Skeletal muscle cell (primary cell): Measurements from ENCODE around the gene TIGD6.
A peak's percentile ranks its signal among the peaks of the same experiment; 100 is the strongest.

Source experiments
- DNase-seq: peaks from one replicate; pipeline ENCODE4 v3.0.0-alpha.2; 2010; ENCODE audit warnings: low read depth
- H3K4me3 ChIP-seq: 2 replicates; pipeline ENCODE4 v1.5.1; 2011; ENCODE audit warnings: low read depth, mild to moderate bottlenecking, control low read depth, low read length, moderate library complexity

Gene TIGD6

DNA sequence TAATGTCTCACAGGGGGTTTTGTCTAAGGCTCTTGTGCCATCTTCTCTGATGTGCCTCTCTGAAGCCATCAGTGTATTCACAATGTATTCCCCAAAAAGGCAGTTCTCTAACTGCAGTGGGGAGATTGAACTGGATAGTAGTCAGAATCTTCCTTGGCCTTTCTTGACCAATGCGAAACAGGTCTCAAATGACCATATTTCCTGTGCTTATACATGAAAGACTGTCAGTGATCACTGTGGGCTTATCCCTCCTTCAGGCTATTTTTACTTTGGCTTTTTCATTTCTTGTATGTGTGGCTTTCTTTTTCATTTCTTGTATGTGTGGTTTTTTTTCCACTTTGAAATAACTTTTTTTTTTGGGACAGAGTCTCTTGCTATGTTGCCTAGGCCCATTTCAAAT, 19.8 kb upstream of the TIGD6 start:
- no peak for DNase-seq
- H3K4me3 ChIP-seq: no peak overlapping the region

DNA sequence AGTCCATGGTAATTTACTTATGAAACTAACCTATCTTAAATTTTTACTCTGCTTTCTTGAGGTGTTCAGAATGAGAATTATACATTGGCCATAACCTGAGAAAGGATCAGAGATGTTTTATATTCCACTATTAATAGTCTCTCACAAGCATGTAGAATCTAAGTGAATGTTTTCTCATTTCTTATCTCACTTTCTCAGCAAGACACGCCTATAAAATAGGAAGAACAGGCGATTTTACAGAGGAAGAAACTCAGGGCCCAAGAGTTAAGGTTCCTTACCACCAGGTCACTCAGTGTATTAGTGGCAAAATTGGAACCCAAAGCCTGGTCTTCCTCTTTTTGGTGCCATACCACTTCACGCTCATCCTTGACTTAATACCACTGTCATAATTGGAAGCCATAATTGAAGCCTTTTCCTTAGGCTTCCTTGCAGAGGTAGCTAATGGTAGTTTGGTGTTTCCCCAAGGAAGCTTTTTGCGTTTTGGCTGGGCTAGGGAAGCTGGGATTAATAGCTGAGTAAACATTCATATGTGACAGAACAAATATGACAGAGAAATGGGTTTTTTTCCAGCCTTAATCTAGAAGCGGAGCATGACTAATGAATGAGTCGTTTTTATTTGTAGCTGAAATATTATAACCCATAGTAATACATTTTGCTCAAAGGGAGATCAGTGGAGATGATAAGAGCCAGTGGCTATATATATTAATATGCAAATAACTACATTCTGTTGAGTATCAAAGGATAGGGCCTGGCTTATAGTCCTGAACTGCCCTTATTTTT, 17.0 kb upstream of the TIGD6 start:
- H3K4me3 ChIP-seq: no peak overlapping the region
- no peak for DNase-seq

DNA sequence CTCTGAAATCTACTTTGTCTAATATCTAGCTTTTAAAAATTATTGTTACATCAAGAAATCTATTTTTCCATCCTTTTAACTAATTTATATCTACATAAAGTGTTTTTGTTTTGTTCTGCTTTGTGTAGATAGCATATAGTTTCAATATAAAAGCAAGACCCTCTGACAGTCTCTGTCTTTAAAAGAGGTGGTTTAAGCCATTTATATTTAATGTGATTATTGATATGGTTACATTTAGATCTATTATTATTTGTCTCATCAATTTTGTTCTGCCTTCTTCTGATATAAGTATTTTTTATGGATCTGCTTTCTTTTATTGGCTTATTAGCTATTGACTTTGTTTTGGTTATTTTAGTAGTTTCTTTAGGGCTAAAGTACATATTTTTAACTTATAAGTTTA, 16.1 kb upstream of the TIGD6 start:
- H3K4me3 ChIP-seq: no peak overlapping the region
- no peak for DNase-seq

DNA sequence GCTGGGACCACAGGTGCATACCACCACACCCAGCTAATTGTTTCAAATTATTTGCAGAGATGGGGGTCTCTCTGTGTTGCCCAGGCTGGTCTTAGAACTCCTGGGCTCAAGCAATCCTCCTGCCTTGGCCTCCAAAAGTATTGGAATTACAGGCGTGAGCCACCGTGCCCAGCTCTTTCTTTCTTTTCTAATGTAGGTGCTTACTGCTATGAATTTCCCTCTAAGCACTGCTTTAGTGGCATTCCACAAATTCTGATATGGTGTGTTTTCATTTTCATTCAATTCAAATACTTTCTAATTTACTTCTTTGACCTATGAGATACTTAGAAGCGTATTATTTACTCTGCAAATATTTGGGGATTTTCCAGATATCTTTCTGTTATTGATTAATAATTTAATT, 15.0 kb upstream of the TIGD6 start:
- H3K4me3 ChIP-seq: no peak overlapping the region
- DNase-seq: no peak

DNA sequence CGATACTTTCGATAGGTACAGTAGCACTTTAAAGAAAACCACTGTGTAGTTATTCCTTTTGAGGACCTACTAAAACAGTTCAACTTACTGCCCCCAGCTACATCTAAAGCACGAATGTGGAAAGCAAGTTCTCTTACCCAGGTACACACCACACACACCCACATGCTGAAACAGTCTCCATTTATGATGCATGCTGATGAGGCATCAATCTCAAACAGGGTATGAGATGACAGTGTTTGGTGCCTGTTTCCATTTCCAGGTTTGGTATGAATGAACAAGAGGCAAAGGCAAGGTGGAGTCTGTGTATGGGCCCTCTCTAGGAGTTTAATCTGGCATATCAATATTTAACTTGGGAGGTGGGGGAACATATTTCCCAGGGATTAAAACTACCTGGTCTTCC, 14.0 kb upstream of the TIGD6 start:
- no peak for DNase-seq

DNA sequence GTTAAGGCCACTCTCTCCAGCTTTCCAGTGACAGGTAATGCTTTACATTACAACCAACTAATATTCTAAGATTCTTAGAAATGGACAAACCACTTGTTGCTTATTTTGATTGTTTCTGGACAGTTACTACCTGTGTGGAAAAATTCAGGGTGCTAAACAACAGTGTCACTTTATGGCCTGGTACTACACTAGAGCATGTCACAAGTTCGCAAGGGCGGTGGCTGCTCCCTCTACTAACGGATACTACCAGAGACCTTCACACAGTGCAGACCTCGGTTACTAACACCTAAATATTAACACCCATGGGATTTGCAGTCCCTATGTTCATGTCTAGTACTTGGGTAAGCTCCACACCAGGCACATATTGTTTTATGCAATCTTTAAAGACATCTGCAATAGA, 13.5 kb upstream of the TIGD6 start:
- no peak overlapping the region for H3K4me3 ChIP-seq
- DNase-seq: no peak

More for the DNA sequence above, 14.0 kb upstream of the TIGD6 start:
- H3K4me3 ChIP-seq: no peak overlapping the region

DNA sequence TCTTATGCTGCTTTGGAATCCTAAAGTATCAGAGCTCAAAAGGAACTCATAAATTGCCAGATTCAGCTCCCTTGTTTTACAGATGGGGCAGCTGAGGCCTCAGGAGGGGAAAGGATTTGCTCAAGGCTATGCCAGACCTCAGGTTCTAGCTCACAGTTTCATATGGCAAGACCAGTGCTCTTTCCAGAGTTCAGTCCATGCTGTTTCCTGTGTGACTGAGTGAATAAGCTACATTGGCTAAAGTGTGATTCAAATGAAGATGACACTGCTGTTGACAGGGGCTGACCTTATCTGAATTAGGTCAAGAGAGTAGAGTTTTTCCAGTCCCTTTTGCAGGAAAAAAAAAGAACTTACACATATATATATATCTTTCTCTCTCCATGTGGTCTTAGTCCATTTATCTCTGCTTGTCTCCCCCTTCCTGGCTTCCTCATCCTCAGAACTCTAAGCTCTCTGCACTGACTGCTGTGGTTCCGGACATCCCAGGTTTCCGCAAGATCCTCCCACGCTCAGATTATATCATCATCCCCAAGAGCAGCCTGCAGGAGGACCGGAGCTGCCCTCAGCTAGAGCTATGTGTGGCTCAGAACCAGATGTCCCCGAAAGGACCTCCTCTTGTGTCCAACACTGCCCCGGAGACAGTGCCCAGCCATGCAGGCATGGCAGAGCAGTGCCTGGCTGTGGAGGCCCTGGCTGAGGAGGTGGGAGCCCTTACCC, 9.4 kb upstream of the TIGD6 start:
- H3K4me3 ChIP-seq: no peak overlapping the region
- DNase-seq: no peak

DNA sequence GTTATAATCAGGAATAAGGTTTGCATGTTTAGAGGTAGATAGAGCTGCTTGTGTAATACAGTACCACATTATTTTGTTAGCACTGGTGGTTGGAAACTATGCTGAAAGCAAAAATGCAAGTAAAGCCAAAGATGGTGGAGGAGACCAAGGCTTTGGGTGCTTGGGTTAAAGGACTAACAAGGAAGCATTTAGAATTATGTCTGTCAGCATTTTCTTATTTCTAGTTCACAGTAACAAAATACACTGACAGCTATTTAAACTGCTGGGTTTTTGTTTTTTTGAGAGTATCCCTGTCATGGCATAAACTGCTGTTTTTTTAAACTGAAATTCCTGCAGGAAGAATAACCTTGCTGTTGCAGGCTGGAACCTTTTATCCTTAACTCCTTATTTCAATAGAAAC, 6.6 kb upstream of the TIGD6 start:
- DNase-seq: no peak
- H3K4me3 ChIP-seq: no peak overlapping the region

DNA sequence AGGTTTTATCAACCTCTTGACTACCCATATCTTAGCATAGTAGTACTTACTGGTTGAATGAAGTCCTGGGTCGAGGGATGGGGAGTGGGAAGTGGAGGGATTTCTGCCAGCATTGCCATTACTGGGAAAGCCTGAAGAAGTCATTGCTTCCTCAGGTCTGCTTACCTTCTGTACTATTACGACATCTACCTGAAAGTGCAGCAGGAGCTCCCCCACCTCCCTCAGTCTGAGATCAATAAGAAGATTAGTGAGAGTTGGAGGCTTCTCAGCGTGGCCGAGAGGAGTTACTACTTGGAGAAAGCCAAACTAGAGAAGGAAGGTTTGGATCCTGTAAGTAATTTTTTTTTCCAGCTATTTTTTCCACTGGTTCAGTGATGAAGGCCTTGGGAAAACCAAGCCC, 5.9 kb upstream of the TIGD6 start:
- no peak for DNase-seq
- H3K4me3 ChIP-seq: no peak overlapping the region

DNA sequence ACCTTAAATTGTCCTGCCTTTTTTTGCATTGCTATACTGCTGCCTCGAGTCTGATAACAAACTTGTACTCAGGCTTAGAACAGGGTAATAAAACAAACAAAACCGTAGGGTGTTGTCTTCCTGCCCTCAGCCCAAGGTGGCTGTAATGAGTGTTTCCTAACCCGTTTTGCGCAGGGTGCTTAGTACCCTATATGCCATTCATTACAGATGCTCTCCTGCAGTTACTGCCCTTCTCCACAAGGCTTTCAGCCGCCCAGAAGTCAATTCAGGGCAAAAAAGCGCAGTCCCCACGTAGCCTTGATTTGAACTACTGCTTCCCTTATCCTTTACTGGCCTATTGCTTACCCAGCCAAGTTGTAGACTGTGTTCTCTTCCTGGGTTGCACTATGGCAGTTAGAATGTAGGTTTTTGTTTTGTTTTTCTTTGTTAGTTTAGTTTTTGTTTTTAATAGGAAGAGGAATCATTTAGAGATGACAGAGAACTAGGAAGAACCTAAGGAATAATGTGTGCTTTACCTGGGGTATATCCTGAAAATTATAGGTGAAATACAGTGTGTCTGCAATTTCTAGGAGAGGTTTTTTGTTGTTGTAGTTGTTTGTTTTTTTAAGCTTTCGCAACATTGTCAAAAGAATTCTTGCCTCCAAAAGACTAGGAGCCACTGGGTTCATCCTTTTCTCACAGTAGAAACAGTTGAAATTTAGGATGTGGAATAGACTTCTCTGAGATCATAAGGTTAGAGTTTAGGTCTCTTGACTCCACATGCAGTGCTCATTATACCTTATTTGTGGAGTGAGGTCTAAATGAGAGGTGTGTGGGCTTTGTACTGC, 1.4 kb upstream of the TIGD6 start:
- peak overlapping the region; percentile 96 for H3K4me3 ChIP-seq
- peak; percentile 32 for DNase-seq

DNA sequence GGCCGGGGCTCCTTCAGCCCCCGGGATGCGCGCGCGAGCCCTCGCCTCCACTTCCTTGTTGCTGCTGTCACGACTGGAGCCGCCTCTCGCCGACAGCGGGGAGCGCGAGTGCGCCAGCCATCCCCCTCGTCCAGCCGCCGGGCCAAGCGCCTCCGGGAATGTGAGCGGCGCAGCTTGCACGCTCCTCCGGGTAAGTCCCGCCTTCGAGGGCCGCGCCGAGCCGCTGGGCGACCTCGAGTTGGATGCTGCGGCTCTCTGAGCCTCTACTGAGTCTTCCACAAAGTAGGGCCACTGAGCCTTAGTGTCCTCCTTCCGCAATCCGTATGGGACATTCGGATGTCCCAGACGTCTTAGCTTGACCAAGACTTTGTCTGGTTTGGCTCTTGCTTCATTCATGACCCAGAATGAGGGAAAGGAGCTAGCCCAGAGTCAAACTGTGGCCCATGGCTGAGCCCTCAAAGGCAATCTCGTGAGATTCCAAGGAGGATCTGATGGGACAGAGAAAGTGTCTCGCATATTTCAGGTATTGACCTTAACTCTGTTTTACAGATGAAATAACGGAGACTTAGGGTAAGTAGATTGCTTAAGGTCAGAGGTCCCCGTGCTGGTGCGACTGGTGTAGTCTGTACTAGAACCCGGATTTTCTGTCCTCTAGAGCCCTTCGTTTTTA, 671 bp upstream of the TIGD6 start:
- DNase-seq: no peak
- H3K4me3 ChIP-seq: peak overlapping the region; percentile 96

DNA sequence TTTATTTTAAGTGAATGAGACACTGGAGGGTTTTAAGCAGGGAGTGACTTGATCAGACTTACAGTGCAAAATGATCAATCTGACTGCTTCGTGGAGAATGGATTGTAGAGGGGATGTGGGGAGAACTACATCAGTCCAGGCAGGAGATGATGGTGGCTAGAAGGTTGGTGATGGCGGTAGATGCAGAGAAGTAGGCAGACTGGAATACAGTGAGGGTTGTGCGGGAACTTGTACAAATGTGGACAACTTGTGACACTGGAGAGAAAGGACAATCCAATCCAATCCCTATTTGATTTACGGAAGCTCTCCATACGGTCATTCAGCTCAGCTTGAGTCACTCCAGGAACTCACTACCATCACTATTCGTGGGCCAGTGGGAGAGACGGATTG, 593 bp downstream of the TIGD6 start:
- peak overlapping the region; percentile 96 for H3K4me3 ChIP-seq

DNA sequence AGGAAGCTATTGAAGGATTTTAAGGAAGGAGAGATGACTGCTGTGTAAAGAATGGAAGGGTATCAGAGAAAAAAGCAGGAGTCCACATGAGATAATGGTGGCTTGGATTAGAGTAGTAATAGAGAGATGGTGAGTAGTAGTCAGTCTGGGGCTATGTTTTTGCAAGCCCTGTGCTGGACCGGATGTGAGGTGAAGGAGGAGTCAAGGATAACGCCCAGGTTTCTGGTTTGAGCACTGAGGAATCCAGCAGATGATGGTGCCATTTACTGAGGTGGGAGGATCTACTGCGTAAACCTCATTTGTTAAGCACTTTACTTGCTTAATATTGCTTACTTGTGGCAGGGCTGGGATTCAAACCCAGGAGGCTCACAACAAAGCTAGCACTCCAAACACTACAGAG, 1.1 kb downstream of the TIGD6 start:
- H3K4me3 ChIP-seq: peak overlapping the region; percentile 96
- no peak for DNase-seq

More for the DNA sequence above, 593 bp downstream of the TIGD6 start:
- DNase-seq: no peak

DNA sequence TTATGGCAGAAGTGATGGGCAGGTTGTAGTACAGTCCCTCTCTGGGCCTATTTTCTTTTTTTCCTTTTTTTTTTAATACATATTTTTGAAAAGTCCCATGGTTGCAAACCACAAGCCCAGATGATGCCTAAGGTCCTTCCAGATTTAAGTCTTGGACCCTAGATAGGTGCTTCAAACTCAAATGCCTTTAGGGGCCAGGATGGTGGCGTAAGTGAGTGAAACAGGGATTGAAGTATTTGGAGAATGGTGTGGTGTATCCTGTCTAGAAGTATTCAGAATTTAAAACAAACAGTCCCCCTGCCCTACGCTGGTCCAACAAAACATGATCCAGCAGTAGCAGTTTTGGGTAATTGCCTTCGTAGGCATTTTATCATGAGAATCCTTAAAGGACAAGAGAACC, 2.2 kb downstream of the TIGD6 start:
- no peak for DNase-seq
- no peak overlapping the region for H3K4me3 ChIP-seq

DNA sequence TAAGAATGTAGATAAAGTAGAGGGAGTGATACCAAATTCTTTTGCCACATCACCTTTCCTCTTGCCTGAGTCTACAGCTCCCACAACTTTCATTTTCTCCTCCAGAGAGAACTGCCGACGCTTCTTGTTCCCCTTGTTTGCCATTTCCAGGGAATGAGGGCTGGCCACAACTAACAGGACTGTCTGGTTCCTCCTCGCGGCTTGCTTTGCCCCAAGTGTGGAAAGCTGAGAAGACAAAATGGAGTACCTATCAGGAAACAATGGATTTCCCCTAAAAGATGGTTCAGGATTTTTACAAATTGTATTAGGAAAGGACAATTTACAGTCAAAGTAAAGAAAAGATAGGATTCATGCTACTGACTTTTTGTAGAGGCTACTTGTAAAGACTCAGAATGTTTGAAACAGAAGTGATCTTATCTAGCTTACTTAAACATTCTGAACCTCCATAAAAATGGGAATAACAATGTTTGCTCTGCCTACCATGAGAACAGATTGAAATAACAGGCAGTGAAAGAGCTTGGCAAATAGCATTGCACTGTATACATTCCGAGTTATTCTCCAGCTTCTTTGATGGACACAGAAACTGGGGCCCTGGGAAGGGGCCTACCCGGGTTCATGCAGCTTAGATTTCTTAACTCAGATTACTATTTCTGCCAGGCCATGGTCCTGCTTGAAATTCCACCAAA, 4.1 kb downstream of the TIGD6 start:
- no peak overlapping the region for H3K4me3 ChIP-seq
- DNase-seq: no peak

DNA sequence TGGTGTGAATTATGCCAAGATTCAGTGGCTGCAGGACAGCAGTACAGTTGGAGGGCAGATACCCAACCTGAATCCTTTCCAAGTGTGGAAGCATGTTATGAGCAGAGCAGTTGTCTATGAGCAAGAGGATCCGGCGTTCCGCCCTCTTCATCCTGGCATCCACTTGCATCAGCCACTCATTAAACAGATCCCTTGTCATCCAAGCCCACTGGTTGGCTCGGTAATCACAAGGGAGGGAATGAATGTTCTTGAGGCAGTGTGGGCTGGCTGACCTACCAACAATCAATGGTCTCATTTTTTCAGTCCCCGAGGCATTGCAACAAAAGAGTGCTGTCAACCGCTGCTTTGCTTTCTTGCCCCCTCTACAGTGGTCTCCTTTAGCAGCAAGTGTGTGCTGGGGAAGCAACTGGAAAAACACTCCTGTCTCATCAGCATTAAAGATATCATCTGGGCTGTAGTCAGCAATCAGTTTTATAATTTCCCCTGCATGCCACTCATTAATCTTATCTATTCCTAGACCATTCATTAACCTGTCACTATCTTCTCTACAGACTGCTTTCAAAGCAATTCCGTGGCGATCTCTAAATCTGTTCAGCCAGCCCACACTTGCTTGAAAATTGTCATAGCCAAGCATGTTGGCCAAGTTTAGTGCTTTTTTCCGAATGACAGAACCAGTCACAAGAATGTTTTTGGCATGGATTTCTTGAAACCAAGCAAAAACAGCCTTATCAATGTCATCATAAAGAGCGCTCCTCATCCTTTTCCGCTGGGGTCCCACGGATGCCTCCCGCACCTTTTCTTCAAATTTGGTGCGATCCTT, 4.9 kb downstream of the TIGD6 start:
- DNase-seq: no peak
- no peak overlapping the region for H3K4me3 ChIP-seq

DNA sequence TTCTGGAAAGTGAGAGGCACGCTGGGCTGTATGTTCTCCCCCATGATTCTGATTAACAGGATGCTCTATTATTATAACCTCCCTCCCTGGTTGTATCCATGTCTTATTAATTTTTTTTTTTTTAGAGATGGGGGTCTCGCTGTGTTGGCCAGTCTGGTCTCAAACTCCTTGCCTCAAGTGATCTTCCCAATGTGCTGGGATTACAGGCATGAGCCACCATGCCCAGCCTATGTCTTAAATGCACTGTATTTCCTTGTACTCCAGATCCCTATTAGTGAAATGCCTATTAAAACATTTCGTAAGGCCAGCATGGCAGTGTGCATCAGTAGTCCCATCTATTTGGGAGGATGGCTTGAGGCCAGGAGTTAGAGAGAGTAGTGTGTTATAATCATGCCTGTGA, 7.0 kb downstream of the TIGD6 start:
- no peak overlapping the region for H3K4me3 ChIP-seq
- no peak for DNase-seq

DNA sequence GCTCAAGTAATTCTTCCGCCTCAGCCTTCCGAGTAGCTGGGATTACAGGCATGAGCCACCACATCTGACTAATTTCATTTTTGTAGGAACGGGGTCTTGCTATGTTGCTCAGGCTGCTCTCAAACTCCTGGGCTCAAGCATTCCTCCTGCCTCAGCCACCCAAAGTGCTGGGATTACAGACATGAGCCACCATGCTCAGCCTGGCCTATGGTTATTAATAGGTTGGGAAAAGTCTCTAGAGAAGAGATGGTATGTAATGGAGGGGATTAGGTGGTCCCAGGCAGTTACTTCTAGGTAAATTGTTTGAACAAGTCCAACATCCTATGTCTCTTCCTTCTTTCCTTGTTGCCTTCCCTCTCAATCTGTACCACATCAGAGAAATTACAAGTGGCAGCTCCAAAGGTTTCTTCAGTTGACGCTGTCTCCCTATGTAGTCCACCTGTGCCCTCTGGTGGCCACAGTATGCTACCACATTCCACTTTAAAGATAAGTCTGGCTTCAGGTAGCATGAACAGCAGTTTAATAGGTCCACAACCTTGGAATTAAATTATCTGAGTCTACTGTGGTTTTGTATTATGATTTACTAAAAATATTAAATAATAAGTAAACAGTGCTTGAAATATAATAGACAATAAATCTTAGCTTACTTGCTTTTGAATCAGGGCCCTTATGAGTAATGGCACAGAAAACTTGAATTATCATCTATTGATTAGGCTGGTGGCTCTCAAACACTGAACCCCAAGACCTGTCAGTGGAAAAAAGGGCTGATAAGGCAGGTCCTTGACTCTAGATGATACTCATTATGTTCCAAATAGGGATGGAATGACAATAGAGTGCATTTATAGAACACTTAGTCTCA, 9.7 kb downstream of the TIGD6 start:
- H3K4me3 ChIP-seq: no peak overlapping the region
- peak; percentile 32 for DNase-seq
